ENCODE data around the gene IL26.
"Not testable (repeated sequence)": the region's sequence is repeated elsewhere in the genome, so short reads cannot be mapped to it uniquely, and the experiment has no call there.

IL26 gene

GRCh38 chr12:68199127-68199526, 26.5 kb downstream of the IL26 start:
- no peak for DNase-seq (ENCODE audit: low spot score)

GRCh38 chr12:68198507-68199086, 27.0 kb downstream of the IL26 start:
- DNase-seq (ENCODE audit: low spot score): no peak

- DNase-seq (ENCODE audit: low spot score): no peak
Observed at GRCh38 chr12:68190301-68190700, 35.3 kb downstream of the IL26 start.

- DNase-seq (ENCODE audit: low spot score): no peak
Observed at GRCh38 chr12:68189821-68190242, 35.8 kb downstream of the IL26 start.

GRCh38 chr12:68185598-68185997, 40.0 kb downstream of the IL26 start:
- no peak for DNase-seq (ENCODE audit: low spot score)

GRCh38 chr12:68180792-68181744, 44.5 kb downstream of the IL26 start:
- DNase-seq (ENCODE audit: low spot score): no peak

GRCh38 chr12:68178774-68179439, 46.7 kb downstream of the IL26 start:
- DNase-seq (ENCODE audit: low spot score): no peak

GRCh38 chr12:68178184-68178583, 47.4 kb downstream of the IL26 start:
- no peak for DNase-seq (ENCODE audit: low spot score)

GRCh38 chr12:68177562-68177961, 48.0 kb downstream of the IL26 start:
- no peak for DNase-seq (ENCODE audit: low spot score)

GRCh38 chr12:68176257-68176656, 49.4 kb downstream of the IL26 start:
- DNase-seq (ENCODE audit: low spot score): no peak

- no peak for DNase-seq (ENCODE audit: low spot score)
Observed at GRCh38 chr12:68175557-68176061, 50.0 kb downstream of the IL26 start.

GRCh38 chr12:68174761-68175160, 50.8 kb downstream of the IL26 start:
- DNase-seq (ENCODE audit: low spot score): not testable (repeated sequence)

- no peak for DNase-seq (ENCODE audit: low spot score)
Observed at GRCh38 chr12:68173792-68174191, 51.8 kb downstream of the IL26 start.

- no peak for DNase-seq (ENCODE audit: low spot score)
Observed at GRCh38 chr12:68170726-68171125, 54.9 kb downstream of the IL26 start.

GRCh38 chr12:68169213-68169889, 56.3 kb downstream of the IL26 start:
- DNase-seq (ENCODE audit: low spot score): no peak

- DNase-seq (ENCODE audit: low spot score): no peak
Observed at GRCh38 chr12:68166317-68166831, 59.2 kb downstream of the IL26 start.

- DNase-seq (ENCODE audit: low spot score): no peak
Observed at GRCh38 chr12:68163560-68164081, 62.0 kb downstream of the IL26 start.

- no peak for DNase-seq (ENCODE audit: low spot score)
Observed at GRCh38 chr12:68162374-68162773, 63.2 kb downstream of the IL26 start.

GRCh38 chr12:68159681-68160304, 65.8 kb downstream of the IL26 start, which contains the start of gene IFNG:
TSS of gene IFNG (minus strand) at chr12:68159740. CDS start at chr12:68159615, 125 bp downstream.
- no peak for DNase-seq (ENCODE audit: low spot score)

- DNase-seq (ENCODE audit: low spot score): peak; percentile 10
Observed at GRCh38 chr12:68158432-68158831, 67.2 kb downstream of the IL26 start.

GRCh38 chr12:68157380-68157779, 68.2 kb downstream of the IL26 start:
- DNase-seq (ENCODE audit: low spot score): no peak
